ENCODE results near the gene SPNS3.

SPNS3 gene

DNA sequence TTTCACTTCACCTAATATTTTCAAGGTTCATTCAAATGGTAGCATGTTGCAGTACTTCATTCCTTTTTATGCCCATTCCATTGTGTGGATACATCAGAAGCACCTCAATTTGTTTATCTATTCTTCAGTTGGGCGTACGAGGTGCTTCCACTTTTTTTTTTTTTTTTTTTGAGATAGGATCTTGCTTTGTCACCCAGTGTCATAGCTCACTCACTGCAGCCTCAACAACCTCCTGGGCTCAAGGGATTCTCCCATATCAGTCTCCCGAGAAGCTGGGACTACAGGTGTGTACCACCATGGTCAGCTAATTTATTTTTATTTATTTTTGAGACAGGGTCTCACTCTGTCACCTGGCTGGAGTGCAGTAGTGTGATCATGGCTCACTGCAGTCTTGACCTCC, 22.5 kb upstream of the SPNS3 start:
- no peak overlapping the region for H3K4me3 ChIP-seq (ENCODE audit: low read length)
- no peak for TF ChIP-seq ZNF274 (IDR thresholded peaks at IDR 0.05; ENCODE audit: low read depth, low read length)

DNA sequence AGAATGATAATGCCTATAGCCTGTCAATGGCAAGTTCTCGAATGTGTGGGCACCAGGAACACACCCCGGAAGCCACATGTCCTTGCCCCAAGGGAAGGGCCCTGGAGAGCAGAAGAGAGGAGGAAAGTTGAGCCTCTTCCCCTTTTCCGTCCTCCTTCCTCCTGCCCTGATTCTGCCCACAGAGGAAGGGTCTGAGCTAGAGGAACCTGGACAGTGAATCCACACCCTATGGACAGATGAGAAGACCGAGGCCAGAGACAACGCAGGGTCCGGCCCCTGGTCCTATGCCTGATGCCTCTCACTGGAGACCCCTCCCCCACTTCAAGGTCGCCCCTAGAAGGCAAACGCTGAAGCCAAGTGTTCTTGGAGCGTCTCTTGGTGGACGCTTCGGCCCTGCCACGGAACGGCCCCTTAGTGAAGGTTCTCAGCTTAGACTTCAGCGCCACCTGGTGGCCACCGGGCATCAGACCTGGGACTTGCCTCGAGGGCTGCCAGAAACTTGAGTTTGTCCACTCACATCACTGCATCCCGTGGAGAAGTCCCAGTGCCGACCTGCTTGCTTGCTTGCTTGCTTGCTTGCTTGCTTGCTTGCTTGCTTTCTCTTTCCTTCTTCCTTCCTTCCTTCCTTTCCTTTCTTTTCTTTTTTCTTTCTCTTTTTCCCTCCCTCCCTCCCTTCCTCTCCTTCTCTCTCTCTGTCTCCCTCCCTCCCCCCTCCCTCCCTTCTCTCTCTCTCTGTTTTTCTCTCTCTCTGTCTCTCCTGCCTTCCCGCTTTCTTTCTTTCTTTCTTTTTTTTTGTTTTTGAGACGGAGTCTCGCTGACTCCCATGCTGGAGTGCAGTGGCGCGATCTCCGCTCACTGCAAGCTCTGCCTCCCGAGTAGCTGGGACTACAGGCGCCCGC, 20.6 kb upstream of the SPNS3 start:
- H3K4me3 ChIP-seq (ENCODE audit: low read length) = no peak overlapping the region; the same call in 1 of the 2 replicates
- no peak for TF ChIP-seq ZNF274 (IDR thresholded peaks at IDR 0.05; ENCODE audit: low read depth, low read length)

DNA sequence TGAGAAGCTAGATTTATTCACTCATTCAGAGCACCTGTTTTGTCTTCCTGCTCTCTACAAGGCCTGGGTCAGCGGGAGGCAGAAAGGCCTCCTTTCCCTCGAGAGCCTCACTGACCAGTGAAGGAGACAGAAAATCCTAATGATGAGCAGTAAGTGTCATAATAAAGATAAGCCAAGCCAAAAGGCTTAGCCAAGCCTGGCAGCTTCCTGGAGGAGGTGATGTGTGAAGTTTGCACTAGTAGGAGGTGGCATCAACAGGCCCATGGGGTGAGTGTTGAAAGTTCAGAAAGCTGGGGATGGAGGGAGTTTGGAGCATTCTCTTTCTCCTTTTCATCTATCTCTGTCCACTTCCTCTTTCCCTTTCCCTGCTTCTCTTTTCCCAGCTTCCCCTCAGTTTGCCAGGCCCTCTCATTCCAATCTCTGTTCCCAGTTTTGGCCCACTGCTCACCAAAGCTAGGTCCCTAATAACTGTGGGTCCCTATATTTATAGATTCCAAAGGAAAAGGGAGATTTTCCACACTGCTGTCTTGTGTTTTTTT, 16.5 kb upstream of the SPNS3 start:
- no peak overlapping the region for H3K4me3 ChIP-seq (ENCODE audit: low read length)
- TF ChIP-seq ZNF274 (IDR thresholded peaks at IDR 0.05; ENCODE audit: low read depth, low read length) = no peak

DNA sequence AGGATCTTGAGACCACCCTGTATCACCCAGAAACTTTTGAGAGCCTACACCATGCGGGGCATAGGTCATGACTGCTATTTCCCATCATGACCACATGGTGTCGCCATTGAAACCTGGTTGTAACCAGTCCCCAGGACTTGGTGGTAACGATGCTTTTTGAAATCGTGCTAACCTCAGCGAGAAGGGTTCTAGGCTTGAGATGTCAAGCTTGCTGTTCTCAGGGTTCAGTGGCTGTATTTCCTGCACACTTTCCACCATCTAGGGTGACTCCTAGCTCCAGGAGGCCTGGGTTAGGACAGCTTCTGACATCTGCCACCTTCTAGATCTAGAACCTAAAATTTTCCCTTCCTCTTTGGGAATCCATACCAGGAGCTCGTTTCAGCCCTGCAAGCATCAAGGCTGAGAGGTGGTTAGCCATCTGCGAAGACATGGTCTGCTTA, 13.0 kb upstream of the SPNS3 start:
- no peak overlapping the region for H3K4me3 ChIP-seq (ENCODE audit: low read length)
- no peak for TF ChIP-seq ZNF274 (IDR thresholded peaks at IDR 0.05; ENCODE audit: low read depth, low read length)

DNA sequence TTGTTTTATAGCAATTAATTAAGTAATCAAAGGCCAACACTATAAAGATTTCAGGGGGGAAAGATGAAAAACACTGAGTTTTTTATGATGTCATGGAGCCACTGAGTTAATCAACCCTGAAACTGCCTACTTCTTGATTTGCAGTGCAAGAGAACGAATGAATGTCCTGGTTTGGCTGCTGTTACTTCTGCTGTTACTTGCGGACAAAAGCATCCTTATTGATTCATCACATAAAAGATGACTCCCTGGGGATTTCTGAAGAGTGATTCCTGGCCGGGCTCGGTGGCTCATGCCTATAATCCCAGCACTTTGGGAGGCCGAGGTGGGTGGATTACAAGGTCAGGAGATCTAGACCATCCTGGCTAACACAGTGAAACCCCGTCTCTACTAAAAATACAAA, 10.9 kb upstream of the SPNS3 start:
- no peak for TF ChIP-seq ZNF274 (IDR thresholded peaks at IDR 0.05; ENCODE audit: low read depth, low read length)
- no peak overlapping the region for H3K4me3 ChIP-seq (ENCODE audit: low read length)

DNA sequence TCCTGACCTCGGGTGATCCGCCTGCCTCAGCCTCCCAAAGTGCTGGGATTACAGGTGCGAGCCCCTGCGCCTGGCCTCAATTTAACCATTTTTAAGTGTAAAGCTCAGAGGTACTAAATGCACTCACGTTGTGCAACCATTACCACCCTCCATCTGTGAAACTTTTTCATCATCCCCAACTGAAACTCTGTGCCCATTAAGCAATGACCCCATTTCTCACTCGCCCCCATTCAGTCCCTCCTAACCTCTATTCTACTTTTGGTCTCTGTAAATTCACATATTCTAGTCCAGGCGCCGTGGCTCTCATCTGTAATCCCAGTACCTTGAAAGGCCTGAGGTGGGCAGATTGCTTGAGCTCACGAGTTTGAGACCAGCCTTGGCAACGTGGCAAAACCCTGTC, 8.3 kb upstream of the SPNS3 start:
- TF ChIP-seq ZNF274 (IDR thresholded peaks at IDR 0.05; ENCODE audit: low read depth, low read length) = no peak
- H3K4me3 ChIP-seq (ENCODE audit: low read length) = no peak overlapping the region

DNA sequence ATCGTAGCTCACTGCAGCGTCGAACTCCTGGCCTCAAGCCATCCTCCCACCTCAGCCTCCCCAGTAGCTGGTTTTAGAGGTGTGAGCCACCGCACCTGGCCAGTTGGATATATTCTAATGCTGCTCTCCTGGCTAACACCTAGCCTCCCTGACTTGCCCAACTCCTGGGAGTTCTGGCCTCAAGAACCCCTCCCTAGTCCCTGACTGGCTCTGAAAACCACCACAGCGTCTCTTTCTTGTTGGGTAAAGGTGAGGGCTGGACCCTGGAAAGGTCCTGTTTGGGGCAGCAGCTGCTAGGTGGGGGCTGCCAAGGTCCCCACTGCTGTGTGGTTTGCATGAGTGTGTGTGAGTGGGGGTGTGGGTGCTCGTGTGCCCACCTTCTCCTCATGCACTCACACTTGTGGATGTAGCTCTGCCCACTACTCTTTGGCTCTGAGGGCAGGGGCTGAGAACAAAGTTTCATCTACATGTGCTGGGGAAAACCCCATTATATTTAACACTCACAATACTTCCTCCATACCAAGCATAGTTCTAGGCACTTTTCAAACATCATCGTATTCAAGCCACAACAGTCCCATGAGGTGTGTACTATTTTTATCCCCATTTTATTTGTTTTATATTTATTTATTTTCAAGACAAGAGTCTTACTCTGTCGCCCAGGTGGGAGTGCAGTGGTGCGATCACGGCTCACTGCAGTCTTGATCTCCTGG, 7.1 kb upstream of the SPNS3 start:
- H3K4me3 ChIP-seq (ENCODE audit: low read length) = no peak overlapping the region
- no peak for TF ChIP-seq ZNF274 (IDR thresholded peaks at IDR 0.05; ENCODE audit: low read depth, low read length)

DNA sequence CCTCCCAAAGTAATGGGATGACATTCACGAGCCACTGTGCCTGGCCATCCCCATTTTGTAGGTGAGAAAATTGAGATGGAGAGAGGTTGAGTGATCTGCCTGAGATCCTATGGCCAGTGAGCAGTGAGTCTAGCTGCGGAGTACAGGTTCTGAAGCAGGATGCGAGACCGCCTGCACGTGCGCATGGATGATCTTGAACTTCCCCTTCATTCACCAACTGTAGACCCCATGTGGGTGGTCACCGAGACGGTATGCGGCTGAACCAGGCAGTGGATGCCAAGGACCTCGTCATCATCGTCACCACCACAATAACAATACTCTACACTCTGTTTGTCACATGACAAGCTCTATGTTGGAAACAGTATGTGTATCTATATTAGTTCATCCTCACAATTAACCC, 6.2 kb upstream of the SPNS3 start:
- no peak overlapping the region for H3K4me3 ChIP-seq (ENCODE audit: low read length)
- no peak for TF ChIP-seq ZNF274 (IDR thresholded peaks at IDR 0.05; ENCODE audit: low read depth, low read length)

DNA sequence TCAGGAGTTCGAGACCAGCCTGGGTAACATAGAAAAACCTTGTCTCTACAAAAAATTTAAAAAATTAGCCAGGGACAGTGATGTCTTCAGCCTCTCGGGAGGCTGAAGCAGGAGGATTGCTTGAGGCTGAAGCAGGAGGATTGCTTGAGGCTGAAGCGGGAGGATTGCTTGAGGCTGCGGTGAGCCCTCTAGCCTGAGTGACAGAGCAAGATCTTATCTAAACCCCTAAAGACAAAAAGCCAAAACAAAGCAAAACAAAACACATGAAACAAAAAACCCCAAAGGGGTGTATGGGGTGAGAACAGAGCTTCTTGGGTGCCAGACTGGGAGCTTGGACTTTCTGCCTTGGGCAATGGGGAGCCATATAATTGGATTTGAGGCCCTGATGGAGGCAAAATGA, 2.6 kb downstream of the SPNS3 start:
- no peak for TF ChIP-seq ZNF274 (IDR thresholded peaks at IDR 0.05; ENCODE audit: low read depth, low read length)
- H3K4me3 ChIP-seq (ENCODE audit: low read length) = no peak overlapping the region

DNA sequence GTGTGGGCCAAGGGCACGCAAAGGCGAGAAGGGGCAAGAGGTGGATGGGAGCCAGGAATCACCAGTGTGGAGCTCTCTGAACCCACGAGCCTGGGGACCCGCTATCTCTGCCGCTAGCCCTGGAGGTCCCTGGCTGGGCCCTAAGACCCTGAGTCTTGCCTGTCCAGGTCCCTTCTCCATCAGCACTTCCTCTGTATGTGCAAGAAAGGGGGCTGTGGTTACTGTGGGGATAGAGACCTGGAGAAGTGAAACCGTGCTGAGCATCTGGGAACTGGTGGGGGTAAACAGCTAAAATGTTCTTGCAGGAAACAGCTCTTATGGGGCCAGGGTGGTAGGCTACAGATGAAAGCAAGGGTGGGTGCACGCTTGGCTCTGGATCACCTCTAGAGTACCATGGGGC, 3.1 kb downstream of the SPNS3 start:
- H3K4me3 ChIP-seq (ENCODE audit: low read length) = no peak overlapping the region
- no peak for TF ChIP-seq ZNF274 (IDR thresholded peaks at IDR 0.05; ENCODE audit: low read depth, low read length)

DNA sequence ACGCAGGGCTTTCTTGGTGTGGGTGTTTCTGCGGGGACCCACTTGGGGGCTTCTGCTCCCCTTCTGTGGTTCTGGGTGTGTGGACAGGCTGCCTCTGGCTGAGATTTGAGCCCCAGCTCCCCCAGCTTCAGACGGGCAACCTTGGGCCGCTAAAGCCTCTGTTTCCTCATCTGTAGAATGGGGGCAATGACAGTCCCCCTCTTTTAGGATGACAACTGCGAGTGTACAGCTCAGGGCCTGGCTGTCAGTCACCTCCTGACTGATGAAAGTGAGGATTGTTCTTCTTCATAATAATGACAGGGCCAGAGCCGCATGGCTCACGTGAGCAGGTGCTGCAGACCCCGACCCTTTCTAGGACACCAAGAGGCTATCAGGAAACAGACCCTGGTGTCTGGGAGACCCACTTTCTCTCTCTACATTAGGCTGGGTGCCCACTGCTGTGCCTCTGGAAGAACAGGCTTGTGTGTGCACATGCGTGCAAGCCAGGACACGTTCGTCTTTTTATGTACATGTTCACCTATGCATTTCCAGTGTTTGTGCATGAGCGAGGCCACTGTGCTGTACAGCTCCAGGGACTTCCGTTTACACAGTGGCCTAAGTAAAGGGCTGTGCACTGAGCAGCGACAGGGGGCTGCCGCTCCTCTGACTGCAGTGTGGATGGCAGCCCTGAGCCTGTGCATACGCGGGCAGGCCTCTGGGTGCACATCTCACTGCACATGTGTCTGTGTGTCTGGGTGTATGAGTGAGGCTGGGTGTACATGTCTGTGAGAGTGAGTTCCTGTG, 4.6 kb downstream of the SPNS3 start:
- TF ChIP-seq ZNF274 (IDR thresholded peaks at IDR 0.05; ENCODE audit: low read depth, low read length) = no peak
- H3K4me3 ChIP-seq (ENCODE audit: low read length) = no peak overlapping the region

DNA sequence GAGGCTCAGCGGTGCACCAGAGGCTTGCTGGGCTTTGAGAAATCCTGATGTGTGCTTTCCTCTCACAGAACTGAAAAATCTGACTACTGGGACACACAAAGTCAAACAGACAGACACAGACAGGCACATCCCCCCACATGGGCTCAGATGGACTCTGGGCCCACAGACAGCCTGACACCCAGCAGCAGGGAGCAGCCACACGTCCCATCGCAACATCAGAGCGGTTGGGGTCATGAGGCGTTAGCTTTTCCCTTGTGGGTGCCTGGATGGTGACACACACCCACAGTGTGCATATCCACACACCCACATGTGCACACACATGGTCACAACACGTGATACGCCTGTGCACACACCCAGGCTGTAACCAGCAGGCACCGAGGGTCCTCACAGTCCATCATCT, 6.3 kb downstream of the SPNS3 start:
- H3K4me3 ChIP-seq (ENCODE audit: low read length) = no peak overlapping the region
- no peak for TF ChIP-seq ZNF274 (IDR thresholded peaks at IDR 0.05; ENCODE audit: low read depth, low read length)

DNA sequence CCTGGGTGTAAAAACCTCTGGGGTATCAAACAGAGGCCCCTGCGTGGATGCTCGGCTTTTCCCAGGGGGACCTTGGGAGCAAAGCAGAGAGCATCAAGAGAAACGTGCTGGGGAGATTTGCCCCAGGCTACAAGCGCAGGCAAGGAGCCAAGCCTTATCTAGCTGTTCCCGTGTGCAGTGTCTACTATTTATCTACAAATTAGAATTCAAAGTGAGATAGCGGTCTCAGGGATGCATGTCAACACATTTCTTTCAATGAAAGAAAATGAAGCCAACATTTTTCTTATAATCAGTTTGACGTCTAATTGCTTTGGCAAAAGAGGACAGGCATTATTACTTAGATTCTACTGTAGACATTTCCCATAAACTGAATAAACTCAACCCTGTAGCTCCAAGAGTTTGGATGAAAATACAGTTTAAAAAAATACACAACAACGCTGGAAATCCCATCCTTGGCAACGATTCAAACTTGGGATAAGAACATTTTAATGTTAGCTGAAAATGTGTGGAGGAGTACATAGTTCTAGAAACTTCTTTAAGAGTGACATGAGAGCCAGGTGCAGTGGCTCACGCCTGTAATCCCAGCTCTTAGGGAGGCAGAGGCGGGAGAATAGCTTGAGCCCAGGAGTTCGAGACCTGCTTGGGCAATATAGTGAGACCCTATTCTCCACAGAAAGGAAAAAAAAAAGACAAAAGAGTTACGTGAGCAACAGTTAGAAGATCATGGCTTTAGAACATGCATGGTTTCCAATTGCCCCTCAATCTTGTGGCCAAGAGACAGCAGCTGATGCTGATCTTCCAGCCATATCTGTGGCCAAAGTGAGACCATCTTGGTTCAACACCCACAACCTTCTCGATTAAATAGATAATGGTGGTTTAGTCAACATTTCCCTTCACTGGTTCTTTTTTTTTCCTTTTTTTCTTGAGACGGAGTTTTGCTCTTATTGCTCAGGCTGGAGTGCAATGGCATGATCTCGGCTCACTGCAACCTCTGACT, 7.2 kb downstream of the SPNS3 start:
- no peak for TF ChIP-seq ZNF274 (IDR thresholded peaks at IDR 0.05; ENCODE audit: low read depth, low read length)
- no peak overlapping the region for H3K4me3 ChIP-seq (ENCODE audit: low read length)
